ENCODE results near the gene EXPH5.

- no peak for TF ChIP-seq CTCF (IDR thresholded peaks at IDR 0.05)
- TF ChIP-seq EP300 (IDR thresholded peaks at IDR 0.05) = no peak
- TF ChIP-seq POLR2A (IDR thresholded peaks at IDR 0.05; ENCODE audit: low read depth) = no peak
Measured at GRCh38 chr11:108568195-108568858, 25.2 kb downstream of the EXPH5 start.

Data from esophagus muscularis mucosa (tissue), 4 donors.